GM12878 (cell line): ENCODE data around the gene DNMT3B. TPM values are rescaled to one million over a fixed set of nuclear protein-coding genes. Genes with fewer than 3 reads are reported as not detected.

ENCODE experiments used
- BACH1 ChIP-seq: fragments of 450-650 bp; IDR thresholded peaks from 2 replicates; pipeline ENCODE4 v1.6.1; 2017; ENCODE audit warnings: mild to moderate bottlenecking, borderline replicate concordance
- CREM ChIP-seq: IDR thresholded peaks from 2 replicates; pipeline ENCODE4 v1.6.1; 2014; ENCODE audit warnings: antibody characterized with exemption, low read depth
- EP300 ChIP-seq, 2 experiments: fragments of 150-350 bp in 1 of 2; IDR thresholded peaks; 2 replicates each; pipeline ENCODE4 v1.6.1; 2011 to 2012; ENCODE audit warnings: low read depth in 2 of 2, low read length in 2 of 2, borderline replicate concordance in 1 of 2, improper control_type of control experiment in 1 of 2, inconsistent platforms in 1 of 2; ENCODE audit not compliant: control insufficient read depth in 1 of 2
- EZH2 ChIP-seq: IDR thresholded peaks from 2 replicates; pipeline ENCODE4 v1.6.1; 2012; ENCODE audit warnings: low read depth, mild to moderate bottlenecking, control low read depth, inconsistent platforms, low read length, borderline replicate concordance; ENCODE audit not compliant: control insufficient read depth
- GATAD2B ChIP-seq: fragments of 450-650 bp; conservative IDR thresholded peaks from 2 replicates; pipeline ENCODE4 v1.6.1; 2017; ENCODE audit warnings: low read depth, mild to moderate bottlenecking, moderate library complexity
- KAT2A ChIP-seq: conservative IDR thresholded peaks from 2 replicates; pipeline ENCODE4 v1.6.1; 2011; ENCODE audit warnings: low read depth, low read length; ENCODE audit not compliant: control insufficient read depth
- MEF2A ChIP-seq: IDR thresholded peaks from 2 replicates; pipeline ENCODE4 v1.6.1; 2011; ENCODE audit warnings: low read depth, mild to moderate bottlenecking, low read length, moderate library complexity; ENCODE audit not compliant: insufficient read depth
- MXI1 ChIP-seq: fragments of 150-350 bp; IDR thresholded peaks from 2 replicates; pipeline ENCODE4 v1.6.1; 2011; ENCODE audit warnings: low read depth, mild to moderate bottlenecking, inconsistent platforms, low read length, improper control_type of control experiment
- MYB ChIP-seq: fragments of 150-350 bp; IDR thresholded peaks from 2 replicates; pipeline ENCODE4 v1.6.1; 2014; ENCODE audit warnings: mild to moderate bottlenecking, low read depth, low read length, borderline replicate concordance
- NBN ChIP-seq: fragments of 450-650 bp; IDR thresholded peaks from 2 replicates; pipeline ENCODE4 v1.6.1; 2016
- NFYB ChIP-seq: IDR thresholded peaks from 2 replicates; pipeline ENCODE4 v1.6.1; 2011; ENCODE audit warnings: low read depth, mild to moderate bottlenecking, low read length, improper control_type of control experiment, moderate library complexity; ENCODE audit not compliant: insufficient read depth
- NR2C2 ChIP-seq: IDR thresholded peaks from 2 replicates; pipeline ENCODE4 v1.6.1; 2011; ENCODE audit warnings: borderline replicate concordance, low read depth; ENCODE audit not compliant: control insufficient read depth, insufficient read length
- NR2F1 ChIP-seq: fragments of 450-650 bp; conservative IDR thresholded peaks from 2 replicates; pipeline ENCODE4 v1.6.1; 2017; ENCODE audit warnings: mild to moderate bottlenecking
- PAX8 ChIP-seq: fragments of 450-650 bp; IDR thresholded peaks from 2 replicates; pipeline ENCODE4 v1.6.1; 2017; ENCODE audit warnings: mild to moderate bottlenecking, moderate library complexity
- POLR2AphosphoS5 ChIP-seq: IDR thresholded peaks from 2 replicates; pipeline ENCODE4 v1.6.1; 2011; ENCODE audit warnings: mild to moderate bottlenecking, low read length, inconsistent platforms
- SIN3A ChIP-seq: IDR thresholded peaks from 2 replicates; pipeline ENCODE4 v1.6.1; 2012; ENCODE audit warnings: low read depth, low read length, improper control_type of control experiment
- SUPT20H ChIP-seq: IDR thresholded peaks from 2 replicates; pipeline ENCODE4 v1.6.1; 2011; ENCODE audit warnings: low read depth, mild to moderate bottlenecking, low read length, moderate library complexity, borderline replicate concordance; ENCODE audit not compliant: control insufficient read depth
- SUZ12 ChIP-seq: fragments of 200-600 bp; sonication (generic); IDR thresholded peaks from one replicate; pipeline ENCODE4 v1.6.1; 2018; ENCODE audit warnings: antibody characterized with exemption, mild to moderate bottlenecking; ENCODE audit not compliant: unreplicated experiment
- TAF1 ChIP-seq: IDR thresholded peaks from 2 replicates; pipeline ENCODE4 v1.6.1; 2011; ENCODE audit warnings: mild to moderate bottlenecking, low read depth, low read length, borderline replicate concordance
- ZBTB11 ChIP-seq: fragments of 450-650 bp; formaldehyde crosslinking; IDR thresholded peaks from 2 replicates; pipeline ENCODE4 v1.5.0; 2022; ENCODE audit warnings: mild to moderate bottlenecking, missing genetic modification characterization
- ZNF384 ChIP-seq: IDR thresholded peaks from 2 replicates; pipeline ENCODE4 v1.6.1; 2012; ENCODE audit warnings: low read depth, mild to moderate bottlenecking, low read length, improper control_type of control experiment, borderline replicate concordance
- ZZZ3 ChIP-seq: IDR thresholded peaks from 2 replicates; pipeline ENCODE4 v1.6.1; 2011; ENCODE audit warnings: low read depth; ENCODE audit not compliant: control insufficient read depth, insufficient read length
- polyA plus RNA-seq, 11 experiments: library from polyadenylated mRNA; depleted of rRNA in 4 of 11; unstranded in 6 of 11; stranded (reverse) in 5 of 11; fragments of >200 nt; fragmentation: Nextera tagmentation in 4 of 11; fragmentation: Illumina TruSeq in 1 of 11; extraction: Ambion mirVana in 4 of 11; extraction: Trizol in 1 of 11; gene quantifications; 1 replicate in 1 of 11; 2 replicates in 10 of 11; pipeline versions ENCODE4 v1.2.1 to v1.2.3, GENCODE V29; 2011 to 2016; ENCODE audit warnings: inconsistent platforms in 2 of 11, missing spikeins in 2 of 11, low read depth in 1 of 11
- total RNA-seq, 4 experiments: library from RNA; depleted of rRNA in 3 of 4; stranded (reverse); fragments of >200 nt in 3 of 4; fragmentation: Illumina TruSeq in 1 of 4; extraction: Trizol in 1 of 4; gene quantifications; 2 replicates each; pipeline versions ENCODE4 v1.2.1 to v1.2.3, GENCODE V29; 2013 to 2021
- TF ChIP-seq, protein P1 (sequence below): fragments of 150-350 bp; IDR thresholded peaks from 2 replicates; pipeline ENCODE4 v1.6.1; 2016; ENCODE audit warnings: low read depth, low read length

DNMT3B gene
- total and polyA plus RNA-seq, 10 of the 15 experiments (the other 5 are each of a cell fraction or from before 2014, with no cell fraction given): 0.23 to 1.9 (median 1.1) TPM

- TF ChIP-seq, protein P1, sequence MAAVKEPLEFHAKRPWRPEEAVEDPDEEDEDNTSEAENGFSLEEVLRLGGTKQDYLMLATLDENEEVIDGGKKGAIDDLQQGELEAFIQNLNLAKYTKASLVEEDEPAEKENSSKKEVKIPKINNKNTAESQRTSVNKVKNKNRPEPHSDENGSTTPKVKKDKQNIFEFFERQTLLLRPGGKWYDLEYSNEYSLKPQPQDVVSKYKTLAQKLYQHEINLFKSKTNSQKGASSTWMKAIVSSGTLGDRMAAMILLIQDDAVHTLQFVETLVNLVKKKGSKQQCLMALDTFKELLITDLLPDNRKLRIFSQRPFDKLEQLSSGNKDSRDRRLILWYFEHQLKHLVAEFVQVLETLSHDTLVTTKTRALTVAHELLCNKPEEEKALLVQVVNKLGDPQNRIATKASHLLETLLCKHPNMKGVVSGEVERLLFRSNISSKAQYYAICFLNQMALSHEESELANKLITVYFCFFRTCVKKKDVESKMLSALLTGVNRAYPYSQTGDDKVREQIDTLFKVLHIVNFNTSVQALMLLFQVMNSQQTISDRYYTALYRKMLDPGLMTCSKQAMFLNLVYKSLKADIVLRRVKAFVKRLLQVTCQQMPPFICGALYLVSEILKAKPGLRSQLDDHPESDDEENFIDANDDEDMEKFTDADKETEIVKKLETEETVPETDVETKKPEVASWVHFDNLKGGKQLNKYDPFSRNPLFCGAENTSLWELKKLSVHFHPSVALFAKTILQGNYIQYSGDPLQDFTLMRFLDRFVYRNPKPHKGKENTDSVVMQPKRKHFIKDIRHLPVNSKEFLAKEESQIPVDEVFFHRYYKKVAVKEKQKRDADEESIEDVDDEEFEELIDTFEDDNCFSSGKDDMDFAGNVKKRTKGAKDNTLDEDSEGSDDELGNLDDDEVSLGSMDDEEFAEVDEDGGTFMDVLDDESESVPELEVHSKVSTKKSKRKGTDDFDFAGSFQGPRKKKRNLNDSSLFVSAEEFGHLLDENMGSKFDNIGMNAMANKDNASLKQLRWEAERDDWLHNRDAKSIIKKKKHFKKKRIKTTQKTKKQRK: no peak
- TF ChIP-seq ZBTB11 (CRISPR knock-in tag) (no peak), PAX8 (no peak), EP300 (IDR thresholded peaks at IDR 0.05; ENCODE audit: borderline replicate concordance in 1 of 2, control insufficient read depth in 1 of 2, low read depth in 2 of 2, low read length in 2 of 2) (peak in 1 of 2 experiments; percentile 57; a peak in 2 of 4 replicates), GATAD2B (no peak), CREM (peak; percentile 58; the same call in 1 of the 2 replicates), SUZ12 (no peak), SUPT20H (no peak), MXI1 (0 out of 2 replicates have a peak, but pooled peaks have one; percentile 41), MYB (no peak), KAT2A (no peak), NFYB (no peak), POLR2AphosphoS5 (no peak), ZNF384 (no peak), MEF2A (peak; percentile 54; the same call in 1 of the 2 replicates), ZZZ3 (no peak), TAF1 (no peak), SIN3A (no peak), BACH1 (no peak), NR2F1 (0 out of 2 replicates have a peak, but pooled peaks have one; percentile 35), NR2C2 (no peak), EZH2 (no peak), NBN (peak; percentile 84)
Measured at GRCh38 chr20:32792316-32792715, 30.1 kb downstream of the DNMT3B start (continued).
